GM21447 (cell line): ENCODE results near the gene METTL13.
"Not testable (repeated sequence)": the region's sequence is repeated elsewhere in the genome, so short reads cannot be mapped to it uniquely, and the experiment has no call there.

Source experiments
- ATAC-seq: cut with Tn5 transposase; IDR thresholded peaks from one replicate; pipeline ENCODE4 v1.9.1; 2021; ENCODE audit not compliant: unreplicated experiment

METTL13 gene

DNA sequence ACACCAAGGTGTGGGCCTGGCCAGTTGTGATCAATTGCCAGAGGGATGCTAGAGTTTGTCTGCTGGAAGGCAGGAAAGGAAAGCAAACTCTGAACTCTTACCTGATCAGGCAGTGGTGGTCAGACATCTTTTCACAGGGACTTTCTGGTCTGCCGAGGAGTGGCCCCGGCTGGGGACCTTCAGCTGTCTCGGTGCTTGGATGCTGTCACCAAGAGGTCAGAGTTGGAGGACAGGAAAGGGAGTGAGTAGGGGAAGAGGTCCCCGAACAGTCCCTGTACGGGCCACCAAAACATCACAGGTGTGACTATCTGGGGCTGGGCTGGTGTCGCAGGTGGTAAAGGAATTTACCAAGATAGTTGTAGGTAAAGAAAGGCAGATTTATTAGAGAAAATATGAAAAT, 17.7 kb upstream of the METTL13 start:
- no peak for ATAC-seq

DNA sequence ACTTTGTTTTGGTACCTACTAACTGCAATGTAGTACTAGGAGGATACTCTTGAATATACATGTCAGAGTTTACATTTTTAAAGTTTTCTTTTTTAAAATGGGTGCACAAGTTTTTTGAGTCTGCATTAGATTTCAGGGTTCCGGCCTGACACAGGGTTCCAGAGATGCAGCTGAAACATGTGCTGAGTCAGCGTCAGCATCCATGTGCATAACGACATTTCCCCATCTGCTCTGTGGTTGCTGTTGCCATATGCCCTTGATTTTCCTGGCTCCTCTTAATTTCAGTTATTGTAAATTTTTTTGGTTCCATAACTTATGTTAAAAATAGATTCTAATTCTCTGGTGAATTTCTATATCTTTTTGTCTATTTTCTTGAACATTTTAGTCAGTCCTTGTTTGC, 12.3 kb upstream of the METTL13 start:
- ATAC-seq = no peak

DNA sequence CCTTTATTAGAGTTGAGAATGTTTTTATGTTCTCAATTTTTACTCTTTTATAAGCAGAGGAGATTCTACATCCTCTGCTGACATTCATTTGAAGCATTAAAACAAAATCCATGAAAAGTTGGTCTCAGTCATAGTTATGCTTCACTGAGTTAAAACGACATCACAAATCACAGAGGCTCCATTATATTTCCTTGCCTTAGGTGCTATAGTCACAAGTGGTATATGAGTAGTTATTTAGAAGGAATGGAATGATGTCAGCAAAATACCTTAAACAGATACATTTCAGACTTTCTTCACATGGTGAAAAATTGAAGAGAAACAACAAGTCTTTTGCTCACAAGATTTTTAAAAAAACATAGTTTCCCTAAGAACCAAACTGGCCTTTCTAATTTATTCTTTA, 11.7 kb upstream of the METTL13 start:
- no peak for ATAC-seq

DNA sequence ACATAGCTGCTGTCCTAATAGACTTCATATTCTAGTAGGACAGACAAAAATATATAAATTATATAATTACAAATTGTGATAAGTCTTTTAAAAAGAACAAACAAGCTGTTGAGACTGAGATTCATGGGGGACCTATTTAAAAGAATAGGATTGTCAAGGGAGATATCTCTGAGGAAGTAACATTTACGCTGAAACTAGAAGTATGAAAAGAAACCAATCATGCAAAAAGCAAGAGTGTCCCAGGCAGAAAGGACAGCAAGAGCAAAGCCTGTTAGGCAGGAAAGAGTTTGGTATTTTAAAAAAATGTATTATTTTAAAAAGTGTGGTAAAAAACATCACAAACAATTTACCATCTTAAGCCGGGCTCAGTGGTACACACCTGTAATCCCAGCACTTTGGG, 9.1 kb upstream of the METTL13 start:
- no peak for ATAC-seq

DNA sequence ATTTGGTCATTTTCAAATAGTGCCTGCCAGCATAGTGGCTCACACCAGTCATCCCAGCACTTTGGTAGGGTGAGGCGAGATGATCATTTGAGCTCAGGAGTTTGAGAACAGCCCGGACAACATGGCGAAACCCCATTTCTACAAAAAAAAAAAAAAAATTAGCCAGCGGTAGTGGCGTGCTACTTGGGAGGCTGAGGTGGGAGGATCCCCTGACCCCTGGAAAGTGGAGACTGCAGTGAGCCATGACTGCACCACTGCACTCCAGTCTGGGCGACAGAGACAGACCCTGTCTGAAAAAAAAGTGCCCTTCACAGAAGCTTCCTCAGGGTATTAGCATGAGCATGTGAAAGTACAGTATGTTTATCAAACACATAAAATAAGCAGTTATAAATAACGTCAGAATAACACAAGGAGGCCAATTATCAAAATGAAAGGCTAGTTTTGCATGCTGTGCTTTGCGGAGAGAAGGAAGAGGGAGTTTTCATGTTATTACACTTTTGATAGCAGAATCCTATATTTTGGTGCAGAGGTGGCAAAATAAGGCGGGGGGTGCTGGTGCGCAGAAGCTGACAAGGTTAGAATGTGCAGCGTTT, 781 bp upstream of the METTL13 start:
- ATAC-seq = no peak

DNA sequence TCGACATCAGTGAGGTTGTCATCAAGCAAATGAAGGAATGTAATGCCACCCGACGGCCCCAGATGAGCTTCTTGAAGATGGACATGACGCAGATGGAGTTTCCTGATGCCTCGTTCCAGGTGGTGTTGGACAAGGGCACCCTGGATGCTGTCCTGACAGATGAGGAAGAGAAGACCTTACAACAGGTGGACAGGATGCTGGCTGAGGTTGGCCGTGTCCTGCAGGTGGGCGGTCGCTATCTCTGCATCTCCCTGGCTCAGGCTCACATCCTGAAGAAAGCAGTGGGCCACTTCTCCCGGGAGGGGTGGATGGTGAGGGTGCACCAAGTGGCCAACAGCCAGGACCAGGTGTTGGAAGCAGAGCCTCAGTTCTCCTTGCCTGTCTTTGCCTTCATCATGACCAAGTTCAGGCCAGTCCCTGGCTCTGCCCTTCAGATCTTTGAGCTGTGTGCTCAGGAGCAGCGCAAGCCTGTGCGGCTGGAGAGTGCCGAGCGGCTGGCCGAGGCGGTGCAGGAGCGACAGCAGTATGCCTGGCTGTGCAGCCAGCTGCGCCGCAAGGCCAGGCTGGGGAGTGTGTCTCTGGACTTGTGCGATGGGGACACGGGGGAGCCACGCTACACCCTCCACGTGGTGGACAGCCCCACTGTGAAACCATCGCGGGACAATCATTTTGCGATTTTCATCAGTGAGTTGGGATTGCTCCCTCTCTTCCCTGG, 2.5 kb downstream of the METTL13 start:
- no peak for ATAC-seq

DNA sequence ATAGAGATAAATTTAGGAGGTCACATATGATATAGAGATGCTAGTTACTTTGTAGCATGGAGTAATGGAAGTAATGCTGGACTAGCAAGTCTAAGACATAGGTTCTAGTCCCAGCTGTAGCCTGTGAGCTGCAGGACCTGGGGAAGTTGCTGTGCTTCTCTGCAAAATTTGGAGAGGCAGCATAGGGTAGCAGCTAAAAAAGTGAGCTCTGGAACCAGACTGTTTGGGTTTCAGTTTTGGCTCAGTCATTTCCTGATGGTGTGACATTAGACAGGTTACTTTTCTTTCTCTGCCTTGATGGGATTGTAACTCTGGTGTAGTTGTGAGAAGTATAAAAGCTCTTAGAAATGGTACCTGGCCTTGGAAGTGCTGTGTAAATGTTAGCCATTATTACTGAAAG, 3.3 kb downstream of the METTL13 start:
- ATAC-seq = no peak

DNA sequence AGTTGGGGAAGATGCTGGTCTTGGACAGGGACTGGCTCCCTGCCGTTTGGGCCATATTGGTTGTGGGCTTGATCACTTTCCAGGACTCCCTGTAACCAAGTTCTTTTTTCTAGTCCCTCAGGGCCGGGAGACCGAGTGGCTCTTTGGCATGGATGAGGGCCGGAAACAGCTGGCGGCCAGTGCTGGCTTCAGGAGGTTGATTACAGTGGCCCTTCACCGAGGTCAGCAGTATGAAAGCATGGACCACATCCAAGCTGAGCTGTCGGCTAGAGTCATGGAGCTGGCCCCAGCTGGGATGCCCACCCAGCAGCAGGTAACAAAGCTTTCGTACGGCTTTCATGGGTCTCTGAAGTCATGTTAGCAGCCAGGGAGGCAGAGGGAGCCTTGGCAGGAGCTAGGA, 4.3 kb downstream of the METTL13 start:
- ATAC-seq = no peak

DNA sequence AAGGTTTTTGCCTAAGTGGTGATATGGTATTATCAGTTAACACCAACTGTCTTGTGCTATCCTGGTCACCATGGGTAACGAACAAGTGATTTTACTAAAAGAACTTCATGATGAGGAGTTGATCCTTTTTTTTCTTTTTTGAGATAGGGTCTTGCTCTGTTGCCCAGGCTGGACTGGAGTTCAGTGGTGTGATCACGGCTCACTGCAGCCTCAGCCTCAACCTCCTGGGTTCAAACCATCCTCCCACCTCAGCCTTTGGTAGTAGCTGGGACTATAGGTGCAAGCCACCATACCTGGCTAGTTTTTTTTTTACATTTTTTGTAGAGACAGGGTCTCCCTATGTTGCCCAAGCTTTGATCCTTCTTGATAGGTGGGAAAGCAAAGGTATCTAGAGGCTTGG, 5.1 kb downstream of the METTL13 start:
- ATAC-seq = no peak

DNA sequence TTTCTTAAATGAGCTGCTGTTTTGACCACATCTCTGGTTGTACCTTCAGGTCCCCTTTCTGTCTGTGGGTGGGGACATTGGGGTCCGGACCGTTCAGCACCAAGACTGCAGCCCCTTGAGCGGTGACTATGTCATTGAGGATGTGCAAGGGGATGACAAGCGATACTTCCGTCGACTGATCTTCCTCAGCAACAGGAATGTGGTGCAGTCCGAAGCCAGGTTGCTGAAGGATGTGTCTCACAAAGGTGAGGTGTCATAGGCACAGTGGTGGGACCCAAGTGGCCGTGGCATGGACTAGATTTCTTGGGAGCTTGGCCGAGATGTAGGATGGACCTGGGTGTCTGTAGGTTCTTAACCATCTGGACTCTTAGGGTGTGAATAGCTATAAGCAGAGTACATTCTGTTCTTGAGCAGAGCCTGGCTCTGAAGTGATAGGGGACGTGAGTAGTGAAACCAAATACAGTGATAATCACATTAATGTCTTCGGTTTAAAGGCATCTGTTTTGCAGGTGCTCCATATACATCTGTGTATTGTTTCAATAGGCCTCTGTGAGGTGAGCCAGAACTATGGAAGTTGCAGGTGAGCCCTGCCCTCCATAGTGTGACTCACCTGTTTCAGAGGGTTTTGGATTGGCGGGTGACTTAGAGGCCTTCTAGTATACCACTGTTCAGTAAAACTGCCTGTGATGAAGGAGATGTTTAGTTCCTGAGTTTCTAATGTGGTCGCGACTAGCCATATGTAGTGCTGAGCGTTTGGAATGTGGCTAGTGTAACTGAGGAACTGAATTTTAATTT, 6.4 kb downstream of the METTL13 start:
- ATAC-seq = no peak

DNA sequence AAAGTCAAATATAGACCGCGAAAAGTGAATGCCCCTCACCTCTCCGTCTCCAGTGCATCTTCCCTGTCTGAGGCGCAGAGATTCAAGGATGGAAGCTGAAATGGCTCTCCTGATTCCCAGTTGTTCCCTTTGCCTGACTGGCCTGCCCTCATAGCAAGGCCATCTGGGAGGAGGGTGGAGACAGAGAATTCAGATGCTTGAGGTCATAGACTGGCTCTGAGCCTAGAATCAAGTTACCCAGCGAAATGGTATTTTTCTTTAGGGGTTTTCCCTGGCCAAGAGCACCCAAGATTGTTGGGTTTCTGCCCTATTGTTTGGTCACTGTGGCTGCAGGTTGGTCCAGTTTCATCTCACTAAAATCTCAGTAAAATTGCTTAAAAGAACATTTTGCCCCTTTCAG, 7.2 kb downstream of the METTL13 start:
- ATAC-seq = no peak

DNA sequence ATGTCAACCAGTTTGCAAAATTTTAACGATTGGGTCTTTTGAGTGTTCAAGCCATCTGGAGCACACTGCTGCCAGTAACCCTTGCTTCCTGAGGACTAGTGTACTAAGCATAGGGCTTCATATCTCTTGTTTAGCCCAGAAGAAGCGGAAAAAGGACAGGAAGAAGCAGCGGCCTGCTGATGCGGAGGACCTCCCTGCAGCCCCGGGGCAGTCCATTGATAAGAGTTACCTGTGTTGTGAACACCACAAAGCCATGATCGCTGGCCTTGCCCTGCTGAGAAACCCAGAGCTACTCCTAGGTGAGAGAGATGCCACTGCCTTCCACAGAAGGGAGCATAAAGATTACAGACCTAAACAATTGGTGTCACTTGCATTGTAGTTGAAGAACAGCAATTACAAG, 8.9 kb downstream of the METTL13 start:
- no peak for ATAC-seq

DNA sequence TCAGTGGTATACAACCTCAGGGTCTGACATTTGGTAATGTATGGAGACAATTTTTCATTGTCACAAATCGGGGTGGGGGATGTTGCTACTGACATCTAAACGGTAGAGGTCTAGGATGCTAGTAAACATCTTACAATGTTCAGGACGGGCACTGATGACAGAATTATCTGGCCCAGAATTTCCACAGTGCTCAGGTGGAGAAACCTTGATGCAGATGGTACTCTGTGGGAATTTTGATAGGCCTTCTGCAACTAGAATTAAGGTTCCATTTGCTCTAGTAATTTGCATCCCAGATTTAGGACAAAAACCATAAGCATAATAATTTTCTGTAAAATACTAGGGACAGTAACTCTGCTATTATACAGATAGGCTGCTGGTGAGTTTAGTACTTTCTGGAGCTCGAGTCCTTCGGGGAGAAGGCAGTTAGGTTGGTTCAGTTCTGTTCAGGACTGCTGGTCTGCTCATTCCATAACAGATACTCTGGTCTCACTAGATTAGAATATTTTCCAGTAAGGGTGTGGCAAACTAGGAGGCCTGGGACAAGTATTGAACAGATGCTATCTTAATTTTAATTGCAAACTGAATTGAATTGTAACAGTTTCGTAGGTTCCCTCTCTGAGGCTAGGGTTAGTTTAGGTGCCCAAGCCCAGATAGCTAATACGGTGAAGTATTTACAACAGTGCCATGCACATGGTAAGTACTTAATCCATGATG, 11.4 kb downstream of the METTL13 start:
- ATAC-seq = no peak

DNA sequence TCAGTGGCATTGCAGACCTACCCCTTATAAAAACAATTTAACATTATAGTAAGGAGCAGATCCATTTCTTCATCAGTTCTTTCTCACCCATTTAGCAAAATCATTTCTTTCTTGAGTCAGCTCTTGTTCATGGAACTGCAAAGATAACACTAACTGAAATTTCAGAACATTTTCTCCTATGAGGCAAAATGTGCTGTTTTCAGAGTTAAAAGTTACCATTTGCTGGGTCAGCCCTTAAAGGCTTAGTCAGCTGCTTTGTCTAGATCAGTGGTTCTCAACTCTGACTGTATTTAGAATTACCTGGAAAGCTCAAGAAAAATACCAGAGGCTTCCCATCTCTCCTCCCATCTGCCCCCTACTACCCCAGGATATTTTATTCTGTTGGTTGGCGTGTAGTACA, 12.2 kb downstream of the METTL13 start:
- no peak for ATAC-seq

DNA sequence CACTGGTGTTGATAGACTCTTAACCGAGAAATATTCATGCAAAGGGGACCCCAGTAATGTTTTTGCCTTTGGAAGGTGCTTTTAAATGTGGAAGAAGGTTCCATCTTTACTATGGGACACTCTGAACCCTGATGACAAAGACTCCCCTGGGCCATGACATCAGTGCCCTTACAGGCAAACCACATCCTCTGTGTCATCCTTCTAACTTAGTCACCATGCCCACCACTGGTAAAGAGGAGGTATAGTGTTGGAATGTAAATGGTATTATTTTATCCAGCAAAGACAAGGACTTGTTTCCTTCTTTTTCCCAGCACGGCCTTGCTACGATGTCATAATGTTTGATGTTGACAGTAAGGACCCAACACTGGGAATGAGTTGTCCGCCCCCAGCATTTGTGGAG, 12.6 kb downstream of the METTL13 start:
- ATAC-seq = no peak

DNA sequence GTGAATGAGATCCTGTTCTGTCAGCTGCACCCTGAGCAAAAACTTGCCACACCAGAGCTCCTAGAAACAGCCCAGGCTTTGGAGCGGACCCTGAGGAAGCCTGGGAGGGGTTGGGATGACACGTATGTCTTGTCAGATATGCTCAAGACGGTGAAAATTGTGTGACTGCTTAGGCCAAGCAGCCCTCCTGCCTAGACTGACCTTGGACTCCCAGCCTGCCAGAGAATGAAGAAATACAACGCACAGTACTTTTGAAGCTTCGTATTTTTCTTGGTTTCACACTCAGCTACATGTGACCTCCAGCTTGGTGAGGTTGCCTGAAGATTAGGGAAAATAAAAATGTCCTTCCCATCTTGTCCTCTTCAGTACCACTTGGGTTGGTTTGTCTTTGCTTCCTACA, 15.1 kb downstream of the METTL13 start:
- no peak for ATAC-seq

DNA sequence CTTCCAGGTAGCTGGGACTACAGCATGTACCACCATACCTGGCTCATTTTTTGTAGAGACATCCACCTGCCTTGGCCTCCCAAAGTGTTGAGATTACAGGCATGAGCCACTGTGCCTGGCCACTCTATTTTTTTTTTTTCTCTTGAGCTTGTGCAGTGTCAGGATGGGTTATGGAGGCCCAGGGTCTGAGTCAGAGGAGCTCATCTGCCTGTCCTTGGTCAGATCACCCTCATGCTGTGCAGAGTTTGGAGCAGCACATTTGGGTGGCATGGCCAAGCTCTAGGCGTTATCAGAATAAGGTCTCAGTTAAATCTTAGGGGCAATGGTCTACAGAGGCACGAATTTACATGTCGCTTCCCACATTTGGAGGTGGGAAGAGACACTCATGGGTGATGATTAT, 16.9 kb downstream of the METTL13 start:
- no peak for ATAC-seq

DNA sequence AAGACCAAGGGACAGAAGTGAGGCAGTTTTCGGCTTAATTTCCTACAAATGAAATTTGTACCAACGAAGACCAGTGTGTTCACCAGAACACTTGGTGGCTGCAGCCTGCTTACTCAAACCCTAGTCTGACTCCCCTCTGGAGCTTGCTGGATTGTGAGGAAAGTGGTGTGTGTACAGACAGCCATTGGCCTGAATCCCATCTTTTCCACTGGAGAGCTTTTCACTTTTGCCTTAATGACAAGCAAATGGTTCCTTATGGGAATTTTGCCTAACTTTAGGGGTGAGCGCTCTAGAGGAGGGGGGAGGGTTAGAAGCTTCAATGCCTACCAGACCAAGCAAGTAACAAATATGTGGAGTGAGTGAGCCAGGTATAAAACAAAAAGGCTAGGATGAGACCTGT, 17.3 kb downstream of the METTL13 start:
- no peak for ATAC-seq

DNA sequence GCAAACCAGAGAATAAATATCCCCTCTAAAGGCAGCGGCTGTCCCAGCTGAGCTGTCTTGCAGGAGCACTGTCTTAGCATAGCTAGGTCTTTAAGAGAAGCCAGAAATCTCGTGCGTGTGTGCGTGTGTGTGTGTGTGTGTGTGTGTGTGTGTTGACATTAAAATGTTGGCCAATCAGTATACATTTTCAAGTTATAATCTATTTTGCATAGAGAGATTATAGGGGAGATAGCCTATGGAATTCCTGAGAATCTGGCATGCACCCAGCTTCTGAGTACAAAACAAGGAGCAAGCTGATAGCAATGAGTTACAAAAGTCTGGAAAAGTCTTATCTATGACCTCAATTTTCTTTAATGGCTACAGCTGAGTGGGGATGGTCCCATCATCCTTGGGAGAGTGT, 17.7 kb downstream of the METTL13 start:
- no peak for ATAC-seq

DNA sequence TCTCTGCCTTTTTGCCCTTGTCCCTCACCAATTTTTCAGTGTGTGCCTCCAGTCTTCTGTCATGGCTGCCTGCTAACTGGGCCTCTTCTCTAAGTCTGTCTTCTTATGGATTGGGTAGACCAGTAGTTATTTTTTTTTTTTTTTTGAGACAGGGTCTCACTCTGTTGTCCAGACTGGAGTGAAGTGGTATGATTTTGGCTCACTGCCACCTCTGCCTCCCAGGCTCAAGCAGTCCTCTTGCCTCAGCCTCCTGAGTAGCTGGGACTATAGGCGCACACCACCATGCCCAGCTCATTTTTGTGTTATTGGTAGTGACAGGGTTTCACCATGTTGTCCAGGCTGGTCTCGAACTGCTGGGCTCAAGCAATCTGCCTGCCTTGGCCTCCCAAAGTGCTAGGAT, 18.2 kb downstream of the METTL13 start:
- not testable (repeated sequence) for ATAC-seq

DNA sequence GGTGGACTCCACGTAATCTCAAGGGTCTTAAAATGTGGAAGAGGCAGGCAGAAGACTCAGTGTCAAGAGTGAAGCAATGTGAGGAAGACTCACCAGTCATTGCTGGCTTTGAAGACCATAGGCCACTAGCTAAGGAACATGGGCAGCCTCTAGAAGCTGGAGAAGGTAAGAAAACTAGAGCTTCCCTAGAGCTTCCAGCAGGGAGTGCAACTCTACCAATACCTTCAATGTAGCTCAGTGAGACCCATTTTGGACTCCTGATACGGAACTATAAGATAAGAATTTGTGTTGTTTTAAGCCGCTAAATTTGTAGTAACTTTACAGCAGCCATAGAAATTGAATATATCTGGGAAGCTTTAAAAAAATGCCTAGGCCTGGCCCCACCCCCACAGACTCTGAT, 18.9 kb downstream of the METTL13 start:
- no peak for ATAC-seq

DNA sequence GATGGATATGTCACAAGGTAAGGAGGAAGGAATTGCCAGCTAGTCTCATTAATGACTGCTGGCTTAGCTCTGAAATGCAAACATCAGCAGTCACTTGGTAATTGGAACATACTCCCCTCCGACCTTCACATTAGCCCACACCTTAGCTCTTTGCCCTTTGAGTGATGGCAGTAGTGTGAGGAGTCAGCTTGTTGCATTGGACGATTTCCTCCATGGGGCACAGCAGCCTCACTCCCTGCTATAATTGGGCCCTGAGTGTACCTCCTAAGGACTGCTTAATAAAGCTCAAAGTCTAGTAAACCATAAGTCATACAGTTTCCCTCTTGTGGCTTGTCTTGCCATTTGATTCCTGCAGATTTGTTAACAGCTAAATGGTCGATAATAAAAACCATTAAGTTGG, 19.4 kb downstream of the METTL13 start:
- ATAC-seq = no peak
